ENCODE data around the gene DUT. TPM values are rescaled to one million over a fixed set of nuclear protein-coding genes. Genes with fewer than 3 reads are reported as not detected.

The DUT gene
- total RNA-seq, 1 experiment from 2014 or later, result 130 TPM

DNA sequence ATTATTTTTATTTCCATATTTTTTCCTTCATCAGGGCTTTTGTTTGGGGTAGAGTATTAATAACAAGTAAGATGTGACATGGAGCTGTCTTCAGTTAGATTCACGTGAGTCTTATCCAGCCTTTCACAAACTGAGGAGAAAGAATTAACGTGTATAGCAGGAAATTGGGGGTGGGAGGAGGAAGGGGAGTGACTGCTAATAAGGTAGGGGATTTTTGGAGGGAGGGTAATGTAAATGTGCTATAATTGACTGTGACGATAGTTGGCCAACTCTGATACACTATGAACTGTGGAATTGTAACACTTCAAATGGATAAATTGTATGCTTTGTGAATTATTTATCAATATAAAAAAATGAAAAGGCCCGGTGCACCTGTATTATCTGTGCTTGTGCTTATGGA lies 8.9 kb downstream of the DUT start:
- ChIA-PET POLR2A (no interaction called here), CTCF (no interaction called here), RAD21 (ENCODE audit: low non-redundant PET in 1 of 2, low total read pairs in 2 of 2, uncharacterized antibody in 2 of 2, unreplicated experiment in 2 of 2) (no interaction called here)
- TF ChIP-seq, protein P1, sequence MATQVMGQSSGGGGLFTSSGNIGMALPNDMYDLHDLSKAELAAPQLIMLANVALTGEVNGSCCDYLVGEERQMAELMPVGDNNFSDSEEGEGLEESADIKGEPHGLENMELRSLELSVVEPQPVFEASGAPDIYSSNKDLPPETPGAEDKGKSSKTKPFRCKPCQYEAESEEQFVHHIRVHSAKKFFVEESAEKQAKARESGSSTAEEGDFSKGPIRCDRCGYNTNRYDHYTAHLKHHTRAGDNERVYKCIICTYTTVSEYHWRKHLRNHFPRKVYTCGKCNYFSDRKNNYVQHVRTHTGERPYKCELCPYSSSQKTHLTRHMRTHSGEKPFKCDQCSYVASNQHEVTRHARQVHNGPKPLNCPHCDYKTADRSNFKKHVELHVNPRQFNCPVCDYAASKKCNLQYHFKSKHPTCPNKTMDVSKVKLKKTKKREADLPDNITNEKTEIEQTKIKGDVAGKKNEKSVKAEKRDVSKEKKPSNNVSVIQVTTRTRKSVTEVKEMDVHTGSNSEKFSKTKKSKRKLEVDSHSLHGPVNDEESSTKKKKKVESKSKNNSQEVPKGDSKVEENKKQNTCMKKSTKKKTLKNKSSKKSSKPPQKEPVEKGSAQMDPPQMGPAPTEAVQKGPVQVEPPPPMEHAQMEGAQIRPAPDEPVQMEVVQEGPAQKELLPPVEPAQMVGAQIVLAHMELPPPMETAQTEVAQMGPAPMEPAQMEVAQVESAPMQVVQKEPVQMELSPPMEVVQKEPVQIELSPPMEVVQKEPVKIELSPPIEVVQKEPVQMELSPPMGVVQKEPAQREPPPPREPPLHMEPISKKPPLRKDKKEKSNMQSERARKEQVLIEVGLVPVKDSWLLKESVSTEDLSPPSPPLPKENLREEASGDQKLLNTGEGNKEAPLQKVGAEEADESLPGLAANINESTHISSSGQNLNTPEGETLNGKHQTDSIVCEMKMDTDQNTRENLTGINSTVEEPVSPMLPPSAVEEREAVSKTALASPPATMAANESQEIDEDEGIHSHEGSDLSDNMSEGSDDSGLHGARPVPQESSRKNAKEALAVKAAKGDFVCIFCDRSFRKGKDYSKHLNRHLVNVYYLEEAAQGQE (IDR thresholded peaks at IDR 0.05; ENCODE audit: low read depth), result no peak
- TF ChIP-seq EZH2phosphoT487 (IDR thresholded peaks at IDR 0.05; ENCODE audit: borderline replicate concordance) (no peak), YY1 (IDR thresholded peaks at IDR 0.05; ENCODE audit: extremely low read depth, insufficient replicate concordance, low read depth, low read length) (no peak), ZNF274 (IDR thresholded peaks at IDR 0.05; ENCODE audit: low read depth, low read length) (no peak), CEBPB (IDR thresholded peaks at IDR 0.05; ENCODE audit: low read depth) (no peak), RAD21 (IDR thresholded peaks at IDR 0.05; ENCODE audit: low read depth) (no peak), JUND (IDR thresholded peaks at IDR 0.05) (no peak)
- DNase-seq (ENCODE audit: low read depth, low spot score) (no peak), ATAC-seq (no peak)
- Histone ChIP-seq H3K9me2 (ENCODE audit: insufficient read depth) (no peaks in the 10 kb centered on the region), H3K4me2 (ENCODE audit: low read length) (no peak overlapping the region), H2AFZ (ENCODE audit: low read depth, low read length, poor library complexity, severe bottlenecking) (no peak overlapping the region), H3K79me2 (ENCODE audit: insufficient read depth, low read length) (peaks cover 21% of the 10 kb centered on the region), H3K9ac (ENCODE audit: low read length) (no peak overlapping the region), H3K9me3 (ENCODE audit: control insufficient read depth in 1 of 2, insufficient read depth in 1 of 2, low read depth in 1 of 2, low read length in 2 of 2) (no peaks in the 10 kb centered on the region), H3K27ac (ENCODE audit: low read depth, low read length) (no peak overlapping the region), H3K27me3 (ENCODE audit: insufficient read depth, low read length) (no peaks in the 10 kb centered on the region), H4K20me1 (ENCODE audit: insufficient read depth) (no peaks in the 10 kb centered on the region), H3K4me1 (ENCODE audit: control insufficient read depth in 1 of 2, insufficient read depth in 2 of 2, low read length in 2 of 2) (no peaks in the 10 kb centered on the region), H3K36me3 (ENCODE audit: control insufficient read depth in 1 of 2, insufficient read depth in 2 of 2, low read length in 2 of 2) (peaks cover 35 to 48% of the 10 kb centered on the region in 2 experiments; a peak in 3 of 4 replicates), H3K4me3 (replicated peaks in 1 of 2; ENCODE audit: low read depth in 1 of 2, low read length in 2 of 2) (no peak overlapping the region)
- no TSS peak for BruUV-seq (replicated peaks)
- intact Hi-C loops (cut with micrococcal nuclease), result no loop called here
